CD4-positive, alpha-beta T cell treated with Interleukin-15 for 4 hours (primary cell): Measurements from ENCODE around the gene TRIM39.
"Not testable (repeated sequence)": the region's sequence is repeated elsewhere in the genome, so short reads cannot be mapped to it uniquely, and the experiment has no call there.

Experiments used
- DNase-seq: peaks from one replicate; pipeline ENCODE4 v3.0.0-alpha.2; 2020; ENCODE audit warnings: low spot score

TRIM39 gene

DNA sequence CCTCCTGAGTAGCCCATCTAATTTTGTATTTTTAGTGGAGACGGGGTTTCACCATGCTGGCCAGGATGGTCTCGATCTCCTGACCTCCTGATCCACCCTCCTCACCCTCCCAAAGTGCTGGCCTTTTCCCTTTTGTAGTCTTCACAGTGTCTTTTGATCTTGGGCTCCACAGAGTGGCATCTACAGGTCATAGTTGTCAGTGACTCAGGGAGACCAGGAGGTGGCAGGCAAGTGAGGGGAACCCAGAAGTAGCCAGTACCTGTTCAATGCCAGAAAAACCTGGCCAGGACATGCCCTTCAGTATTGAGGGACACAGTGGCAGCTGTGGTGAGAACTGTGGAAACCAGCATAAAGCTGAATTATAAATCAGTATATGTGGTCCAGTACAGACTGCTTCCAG lies 37.9 kb downstream of the TRIM39 start:
- DNase-seq: no peak

DNA sequence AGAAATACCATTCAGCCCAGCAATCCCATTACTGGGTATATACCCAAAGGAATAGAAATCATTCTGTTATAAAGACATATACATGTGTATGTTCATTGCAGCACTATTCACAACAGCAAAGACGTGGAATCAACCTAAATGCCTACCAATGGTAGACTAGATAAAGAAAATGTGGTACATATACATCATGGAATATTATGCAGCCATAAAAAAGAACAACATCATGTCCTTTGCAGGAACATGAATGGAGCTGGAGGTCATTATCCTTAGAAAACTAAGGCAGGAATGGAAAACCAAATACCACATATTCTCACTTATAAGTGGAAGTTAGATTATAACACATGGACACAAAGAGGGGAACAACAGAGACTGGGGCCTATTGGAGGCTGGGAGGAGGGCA lies 42.6 kb downstream of the TRIM39 start:
- DNase-seq: not testable (repeated sequence)

DNA sequence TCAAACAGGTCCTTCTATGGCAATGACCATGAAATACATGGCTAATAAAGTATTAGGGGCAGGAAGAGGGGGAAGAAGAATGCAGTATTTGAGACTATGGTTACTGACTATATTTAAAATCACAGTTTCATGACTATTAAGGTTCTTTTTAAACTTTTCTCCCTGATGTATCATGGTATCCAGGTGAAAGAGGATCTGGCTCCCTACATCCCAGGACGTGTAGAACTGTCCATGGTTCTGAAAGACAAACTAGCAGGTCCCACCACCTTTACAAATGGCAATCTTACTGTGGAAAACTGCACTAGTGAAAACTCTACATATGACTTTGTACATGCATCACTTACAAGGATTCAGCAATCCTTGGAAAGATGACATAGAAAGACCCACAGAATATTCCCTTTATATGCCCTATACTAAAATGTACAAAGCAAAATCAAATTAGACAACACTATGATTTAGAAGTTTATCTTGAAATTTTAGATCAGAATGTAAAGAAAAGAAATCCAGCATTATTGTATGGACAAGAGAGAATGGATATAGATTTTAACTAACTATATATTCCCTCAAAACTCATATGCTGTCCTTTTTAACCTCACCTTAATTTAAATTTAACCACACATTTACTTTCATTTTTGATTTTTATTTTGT lies 51.7 kb downstream of the TRIM39 start:
- no peak for DNase-seq

DNA sequence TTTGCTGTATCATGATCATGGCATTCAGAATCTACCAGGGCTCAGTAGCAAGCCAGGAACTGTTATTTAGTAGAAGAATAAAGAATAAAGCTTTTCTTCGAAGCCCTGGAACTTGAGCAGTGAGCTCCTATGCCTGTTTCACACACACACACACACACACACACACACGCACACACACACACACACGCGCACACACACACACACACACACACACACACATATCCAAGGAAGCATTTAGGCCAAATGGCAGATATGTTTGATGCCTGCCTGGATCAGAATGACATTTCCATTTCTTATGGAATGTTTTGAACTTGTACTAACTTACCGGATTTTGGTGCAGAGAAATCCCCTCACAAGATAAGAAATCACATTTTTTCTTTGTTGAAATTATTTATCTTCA lies 53.7 kb downstream of the TRIM39 start:
- no peak for DNase-seq

DNA sequence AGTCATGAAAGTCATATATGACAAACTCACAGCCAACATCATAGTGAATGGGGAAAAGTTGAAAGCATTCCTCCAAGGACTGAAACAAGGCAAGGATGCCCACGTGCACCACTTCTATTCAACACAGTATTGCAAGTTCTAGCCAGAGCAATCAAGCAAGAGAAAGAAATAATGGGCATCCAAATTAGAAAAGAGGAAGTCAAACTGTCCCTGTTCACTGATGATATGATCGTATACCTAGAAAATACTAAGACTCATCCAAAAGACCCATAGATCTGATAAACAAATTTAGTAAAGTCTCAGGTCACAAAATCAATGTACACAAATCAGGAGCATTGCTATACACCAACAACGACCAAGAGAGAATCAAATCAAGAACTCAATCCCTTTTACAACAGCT lies 59.4 kb downstream of the TRIM39 start:
- DNase-seq: no peak

DNA sequence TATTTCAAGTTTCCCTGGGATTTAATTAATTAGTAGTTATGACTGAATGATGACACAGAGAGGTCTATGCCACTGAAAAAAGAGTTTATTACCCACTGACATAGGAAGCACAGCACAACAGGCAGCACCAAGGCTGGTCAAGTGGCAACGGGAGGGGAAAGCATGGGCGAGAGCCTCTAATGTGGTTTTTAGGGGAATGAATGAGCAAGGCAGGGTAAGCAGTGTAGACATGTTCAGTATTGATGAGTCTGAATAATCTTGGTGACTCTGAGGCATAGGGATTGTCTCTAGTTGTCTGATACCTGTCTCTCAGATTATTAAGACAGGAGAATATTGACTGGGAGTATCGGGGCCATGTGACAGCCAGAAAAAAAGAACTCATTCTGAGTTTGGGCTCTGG lies 64.5 kb downstream of the TRIM39 start:
- no peak for DNase-seq
